Endometrial microvascular endothelial cells (primary cell): ENCODE data around the gene ANKRD55. TPM values are rescaled to one million over a fixed set of nuclear protein-coding genes. Genes with fewer than 3 reads are reported as not detected.
"Not testable (repeated sequence)": the region's sequence is repeated elsewhere in the genome, so short reads cannot be mapped to it uniquely, and the experiment has no call there.

Source experiments
- in situ Hi-C: cut with HindIII; loops from 2 replicates; pipeline ENCODE4 v1.10.0; 2017; ENCODE audit warnings: low sequenced_read_pairs, low pct_unique_long_range_greater_than_20kb; ENCODE audit errors: inconsistent ontology term
- total RNA-seq: library from RNA; depleted of rRNA; stranded (reverse); fragments of >200 nt; gene quantifications from one replicate; pipeline ENCODE4 v1.2.3, GENCODE V29; 2015; ENCODE audit errors: inconsistent ontology term

The ANKRD55 gene
- total RNA-seq, 1 donor from 2014 or later: 0.84 TPM

- in situ Hi-C loops: no loop called here
These were observed 77.0 kb downstream of the ANKRD55 start for GRCh38 chr5:56155992-56156584.

GRCh38 chr5:56154732-56155484 is 78.2 kb downstream of the ANKRD55 start:
- in situ Hi-C loops: no loop called here

GRCh38 chr5:56152437-56152836 is 80.7 kb downstream of the ANKRD55 start:
- in situ Hi-C loops: no loop called here

- in situ Hi-C loops: not testable (repeated sequence)
These were observed 82.4 kb downstream of the ANKRD55 start for GRCh38 chr5:56150756-56151155.

DNA sequence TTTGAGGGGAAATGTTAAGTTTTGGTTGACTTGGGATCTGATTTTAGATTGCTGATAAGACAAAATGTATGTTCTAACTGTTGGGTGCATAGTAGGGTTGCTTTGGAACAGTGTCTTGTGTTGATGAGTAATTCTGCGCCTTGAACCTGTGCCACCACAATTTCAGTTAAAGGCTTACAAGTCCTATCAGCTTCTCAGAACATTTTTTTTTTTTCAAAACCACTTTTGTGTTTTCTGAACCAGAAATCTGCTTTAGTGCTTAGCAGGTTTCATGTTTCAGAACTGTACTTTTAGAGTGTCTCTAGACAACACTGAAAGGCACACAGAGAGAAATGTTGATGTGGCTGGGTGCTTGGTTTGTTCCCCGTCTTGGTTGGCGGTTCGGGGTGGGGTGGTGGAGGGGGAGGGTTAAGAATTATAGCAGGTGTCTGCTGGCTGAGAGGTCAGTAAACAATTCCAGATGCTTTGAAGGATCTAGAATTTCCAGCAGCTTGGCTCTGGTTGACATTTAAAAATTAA is 84.6 kb downstream of the ANKRD55 start:
- in situ Hi-C loops: no loop called here

DNA sequence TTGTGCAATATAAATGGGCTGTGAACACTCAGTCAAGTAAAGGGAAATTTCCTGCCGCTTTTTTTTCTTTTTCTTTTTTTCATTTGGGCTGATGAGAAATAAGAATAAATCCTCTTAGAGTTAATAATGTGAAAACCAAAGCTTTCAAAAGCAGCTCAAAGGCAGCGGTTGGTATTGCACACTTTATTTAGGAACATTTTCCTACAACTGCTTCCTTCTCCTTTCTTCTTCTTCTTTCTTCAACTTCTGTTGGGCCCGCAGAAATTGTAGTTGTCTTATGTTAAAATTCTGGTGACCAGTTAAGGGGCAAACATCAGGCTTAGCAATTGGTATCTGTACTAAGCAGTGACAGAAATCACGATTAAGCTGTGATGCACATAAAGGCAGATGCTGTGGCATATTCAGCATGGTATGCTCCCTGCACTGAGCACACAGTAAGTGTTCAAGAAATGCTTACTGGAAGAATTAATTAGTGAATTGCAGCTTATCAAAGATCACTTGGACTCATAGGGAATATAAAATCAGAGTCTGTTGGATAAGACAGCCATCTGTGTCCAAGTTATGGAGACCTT is 85.4 kb downstream of the ANKRD55 start:
- in situ Hi-C loops: no loop called here

DNA sequence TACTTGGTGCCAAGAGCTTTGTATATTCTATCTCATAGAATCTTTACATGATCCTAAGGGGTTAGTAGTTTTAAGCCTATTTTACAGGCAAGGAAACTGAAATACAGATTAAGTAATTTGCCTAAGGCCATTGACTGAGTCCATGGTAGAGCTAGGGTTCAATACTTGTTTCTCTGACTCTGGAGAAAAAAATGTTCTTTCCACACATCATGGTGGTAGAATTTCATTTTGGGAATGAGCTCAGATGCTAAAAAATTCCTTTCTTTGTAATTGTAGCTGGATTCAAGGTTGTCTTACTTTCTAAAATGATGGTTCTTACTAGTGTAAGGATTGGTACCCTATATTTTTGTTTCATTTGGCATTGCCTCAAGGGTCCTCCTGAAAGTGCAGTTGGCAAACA is 86.0 kb downstream of the ANKRD55 start:
- in situ Hi-C loops: no loop called here

DNA sequence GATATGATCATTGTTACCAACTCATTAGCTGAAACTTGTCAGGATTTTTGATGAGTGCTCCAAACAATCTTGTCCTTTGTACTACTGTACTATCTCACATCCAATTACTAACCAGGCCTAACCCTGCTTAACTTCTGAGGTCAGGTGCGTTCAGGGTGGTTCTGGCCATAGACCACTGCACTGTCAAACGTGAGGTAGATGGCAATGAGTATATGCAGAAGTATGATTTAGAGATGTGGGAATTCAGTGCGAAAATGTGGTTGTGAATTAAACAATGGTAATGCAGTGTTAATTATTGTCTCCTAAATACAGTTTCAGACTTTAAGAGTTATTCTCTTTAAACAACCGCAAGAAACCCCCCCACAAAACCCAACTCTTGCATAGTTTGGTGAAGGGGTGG is 86.5 kb downstream of the ANKRD55 start:
- in situ Hi-C loops: no loop called here

DNA sequence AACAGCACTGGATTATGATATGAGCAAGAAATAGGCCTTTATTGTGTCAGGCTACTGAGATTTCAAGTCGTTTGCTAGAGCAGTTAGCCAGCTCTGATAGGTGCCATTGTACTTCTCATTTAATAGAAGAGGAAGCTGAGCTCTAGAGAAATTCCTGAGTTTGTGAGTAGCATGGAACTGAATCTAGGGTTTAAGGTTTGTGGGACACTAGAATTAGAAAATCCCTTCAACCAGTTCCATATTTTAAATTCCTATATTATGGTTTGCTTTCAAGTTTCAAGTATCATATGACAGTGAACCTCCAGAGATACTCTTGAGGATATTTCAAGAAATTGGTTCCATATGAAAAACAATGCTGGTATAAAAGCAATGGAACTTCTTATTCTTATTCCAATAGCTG is 87.6 kb downstream of the ANKRD55 start:
- in situ Hi-C loops: no loop called here

DNA sequence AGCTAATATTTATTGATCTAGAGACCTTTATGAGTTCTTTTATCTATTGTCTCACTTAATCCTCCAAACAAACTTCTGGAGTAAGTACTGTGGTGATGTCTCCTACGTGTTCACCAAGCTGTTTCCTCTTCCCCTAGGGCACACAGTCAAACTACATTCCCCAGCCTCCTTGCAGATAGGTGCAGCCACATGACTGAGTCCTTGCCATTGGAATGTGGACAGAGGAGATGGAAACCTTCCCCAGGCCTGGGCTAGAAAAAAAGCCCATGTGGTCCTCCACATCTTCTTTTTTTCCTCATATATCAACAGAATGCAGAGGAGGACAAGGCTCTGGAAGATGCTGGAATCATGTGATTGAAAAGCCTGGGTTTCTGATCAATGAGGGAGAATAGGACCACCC is 88.0 kb downstream of the ANKRD55 start:
- in situ Hi-C loops: no loop called here

- in situ Hi-C loops: no loop called here
These were observed 88.9 kb downstream of the ANKRD55 start for GRCh38 chr5:56144211-56144610.

GRCh38 chr5:56143373-56143714 is 89.8 kb downstream of the ANKRD55 start:
- in situ Hi-C loops: no loop called here

DNA sequence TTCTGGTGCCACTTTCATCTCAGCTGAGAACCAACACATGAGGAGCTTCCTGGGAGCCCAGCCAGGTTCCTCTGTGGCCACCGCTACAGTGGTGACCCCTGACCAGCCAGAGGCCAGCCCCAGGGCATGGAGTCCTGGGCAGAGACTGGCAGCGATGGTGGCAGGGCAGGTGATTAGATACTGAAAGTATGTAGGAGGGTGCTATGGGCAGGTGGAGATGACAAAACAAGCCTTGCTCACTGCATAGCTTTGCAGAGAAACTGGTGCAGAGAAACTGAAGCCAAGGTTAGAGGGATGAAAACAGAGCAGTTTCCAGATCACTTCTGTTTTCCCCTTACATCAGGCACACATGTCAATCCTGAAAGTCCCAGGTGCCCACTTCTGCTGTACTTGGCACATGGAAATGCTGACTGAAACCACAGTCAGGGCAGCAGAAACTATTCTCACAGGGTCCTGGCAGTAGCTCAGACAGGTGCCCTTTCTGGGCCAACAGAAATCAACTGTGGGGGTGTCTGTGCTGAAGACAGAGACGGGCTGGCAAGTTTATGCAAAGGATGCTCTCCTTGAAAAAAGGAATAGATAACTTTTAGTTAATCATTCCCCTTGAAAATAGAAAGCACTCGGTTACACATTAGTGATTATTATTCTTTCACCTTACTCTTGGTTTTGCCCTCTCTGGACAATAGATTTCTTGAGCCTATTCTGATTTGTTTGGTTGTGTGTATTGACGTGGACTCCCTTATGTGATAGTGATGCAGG is 90.3 kb downstream of the ANKRD55 start:
- in situ Hi-C loops: no loop called here

GRCh38 chr5:56142233-56142613 is 90.9 kb downstream of the ANKRD55 start:
- in situ Hi-C loops: no loop called here

GRCh38 chr5:56140073-56140472 is 93.1 kb downstream of the ANKRD55 start:
- in situ Hi-C loops: no loop called here

GRCh38 chr5:56130664-56131063 is 102.5 kb downstream of the ANKRD55 start:
- in situ Hi-C loops: no loop called here

DNA sequence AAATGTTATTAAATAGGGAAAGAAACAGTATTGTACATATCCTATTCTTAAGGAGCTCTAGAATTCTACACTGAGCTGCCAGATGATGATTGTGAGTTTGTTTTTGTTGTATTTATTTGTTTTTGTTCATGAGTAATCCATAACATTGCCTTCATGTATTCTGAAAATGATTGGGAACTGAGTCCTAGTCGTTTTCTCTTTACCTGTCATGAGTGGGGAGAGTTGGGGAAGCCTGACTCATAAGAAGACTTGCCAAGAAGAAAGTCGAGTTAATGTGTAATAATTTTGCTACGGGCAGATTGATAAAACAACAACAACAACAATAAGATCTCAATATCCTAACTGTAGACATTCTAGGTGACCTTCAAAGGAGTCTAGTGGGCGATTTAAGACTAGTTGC is 103.8 kb downstream of the ANKRD55 start:
- in situ Hi-C loops: no loop called here

DNA sequence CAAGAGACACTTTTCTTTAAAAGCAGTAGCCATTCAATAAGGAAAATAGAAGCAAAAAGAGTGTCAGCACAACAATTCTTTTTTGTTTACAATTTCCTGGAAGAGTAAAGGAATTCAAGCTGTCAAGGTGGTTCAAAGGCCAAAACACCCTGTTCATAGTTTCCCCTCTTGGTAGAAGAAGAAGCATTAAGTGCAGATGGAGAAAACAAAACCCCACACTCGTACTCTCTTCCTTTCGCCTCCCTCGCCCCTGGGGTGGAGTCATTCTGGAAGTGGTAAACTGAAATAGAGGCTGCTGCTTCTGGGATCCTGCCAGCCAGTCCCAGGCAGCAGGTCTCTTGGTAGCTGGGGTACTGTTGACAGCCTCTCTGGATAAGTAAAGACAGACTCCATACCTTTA is 105.0 kb downstream of the ANKRD55 start:
- in situ Hi-C loops: no loop called here

DNA sequence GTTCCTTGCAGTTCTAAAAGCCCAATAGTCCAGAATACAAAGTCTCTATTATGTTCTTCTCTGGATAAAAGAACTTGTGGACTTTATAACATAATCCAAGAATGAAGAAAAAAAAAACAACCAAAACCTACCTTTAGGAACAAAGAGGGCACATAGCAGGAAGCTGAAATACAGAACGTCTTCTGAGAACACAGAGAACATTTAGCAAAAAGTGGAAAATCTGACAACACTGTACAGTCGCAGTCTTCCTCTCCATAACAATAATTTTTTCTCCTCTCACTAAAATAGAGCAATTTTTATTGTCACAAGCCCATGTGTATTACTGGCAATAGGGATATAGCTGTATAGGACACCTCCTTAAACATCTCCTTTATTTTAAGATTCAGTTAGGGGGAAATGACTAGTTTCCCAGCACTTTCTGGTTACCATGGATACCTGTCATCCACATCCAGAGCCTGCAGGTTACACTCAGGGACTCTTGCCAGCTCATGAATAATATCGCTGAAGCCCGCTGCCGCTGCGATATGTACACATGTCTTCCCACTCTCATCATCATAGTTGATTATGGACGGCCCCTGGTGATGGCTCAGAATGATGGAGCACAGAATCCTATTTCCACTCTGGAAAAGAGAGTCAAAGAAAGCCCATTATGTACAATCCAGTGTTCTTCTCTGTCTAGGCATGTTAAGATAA is 106.5 kb downstream of the ANKRD55 start:
- in situ Hi-C loops: no loop called here
